HL-60 (cell line): ENCODE measurements around the gene COG2.

ENCODE experiments used
- POLR2AphosphoS5 ChIP-seq: IDR thresholded peaks from 2 replicates; pipeline ENCODE4 v1.6.1; 2012; ENCODE audit warnings: low read depth
- TF ChIP-seq, protein P1 (sequence below): IDR thresholded peaks from one replicate; pipeline ENCODE4 v1.5.1; 2011; ENCODE audit warnings: low read length, control low read depth, inconsistent platforms; ENCODE audit not compliant: insufficient read depth
- TF ChIP-seq, protein P2 (sequence below): IDR thresholded peaks from 2 replicates; pipeline ENCODE4 v1.6.1; 2012; ENCODE audit warnings: low read depth; ENCODE audit not compliant: insufficient replicate concordance

DNA sequence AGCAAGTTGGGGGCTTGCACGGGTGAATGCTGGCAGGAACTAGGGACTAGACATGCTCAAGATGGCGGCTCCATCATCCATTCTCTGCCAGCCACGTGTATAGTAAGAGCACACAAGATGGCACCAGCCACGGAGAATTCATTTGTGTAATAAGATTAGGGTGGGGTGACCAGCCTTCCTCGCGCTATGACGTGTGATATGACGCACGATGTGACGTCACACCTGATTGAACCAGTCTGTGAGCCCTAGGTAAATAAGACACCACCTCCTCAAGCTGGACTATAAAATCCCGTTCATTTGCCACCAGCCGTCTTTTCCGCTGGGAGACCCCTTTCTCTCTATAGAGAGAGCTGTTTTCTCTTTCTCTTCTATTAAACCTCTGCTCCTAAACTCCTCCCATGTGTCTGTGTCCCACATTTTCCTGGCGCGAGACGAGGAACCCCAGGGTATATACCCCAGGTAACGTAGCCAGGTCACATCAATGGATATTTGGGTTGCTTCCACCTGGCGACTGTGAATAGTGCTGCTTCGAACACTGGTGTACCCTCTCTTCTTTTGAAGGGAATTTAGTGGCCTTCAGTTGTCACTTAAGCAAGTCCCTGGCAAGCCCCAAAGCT is 18.1 kb upstream of the COG2 start:
- TF ChIP-seq, protein P1, sequence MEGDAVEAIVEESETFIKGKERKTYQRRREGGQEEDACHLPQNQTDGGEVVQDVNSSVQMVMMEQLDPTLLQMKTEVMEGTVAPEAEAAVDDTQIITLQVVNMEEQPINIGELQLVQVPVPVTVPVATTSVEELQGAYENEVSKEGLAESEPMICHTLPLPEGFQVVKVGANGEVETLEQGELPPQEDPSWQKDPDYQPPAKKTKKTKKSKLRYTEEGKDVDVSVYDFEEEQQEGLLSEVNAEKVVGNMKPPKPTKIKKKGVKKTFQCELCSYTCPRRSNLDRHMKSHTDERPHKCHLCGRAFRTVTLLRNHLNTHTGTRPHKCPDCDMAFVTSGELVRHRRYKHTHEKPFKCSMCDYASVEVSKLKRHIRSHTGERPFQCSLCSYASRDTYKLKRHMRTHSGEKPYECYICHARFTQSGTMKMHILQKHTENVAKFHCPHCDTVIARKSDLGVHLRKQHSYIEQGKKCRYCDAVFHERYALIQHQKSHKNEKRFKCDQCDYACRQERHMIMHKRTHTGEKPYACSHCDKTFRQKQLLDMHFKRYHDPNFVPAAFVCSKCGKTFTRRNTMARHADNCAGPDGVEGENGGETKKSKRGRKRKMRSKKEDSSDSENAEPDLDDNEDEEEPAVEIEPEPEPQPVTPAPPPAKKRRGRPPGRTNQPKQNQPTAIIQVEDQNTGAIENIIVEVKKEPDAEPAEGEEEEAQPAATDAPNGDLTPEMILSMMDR, result no peak
- TF ChIP-seq, protein P2, sequence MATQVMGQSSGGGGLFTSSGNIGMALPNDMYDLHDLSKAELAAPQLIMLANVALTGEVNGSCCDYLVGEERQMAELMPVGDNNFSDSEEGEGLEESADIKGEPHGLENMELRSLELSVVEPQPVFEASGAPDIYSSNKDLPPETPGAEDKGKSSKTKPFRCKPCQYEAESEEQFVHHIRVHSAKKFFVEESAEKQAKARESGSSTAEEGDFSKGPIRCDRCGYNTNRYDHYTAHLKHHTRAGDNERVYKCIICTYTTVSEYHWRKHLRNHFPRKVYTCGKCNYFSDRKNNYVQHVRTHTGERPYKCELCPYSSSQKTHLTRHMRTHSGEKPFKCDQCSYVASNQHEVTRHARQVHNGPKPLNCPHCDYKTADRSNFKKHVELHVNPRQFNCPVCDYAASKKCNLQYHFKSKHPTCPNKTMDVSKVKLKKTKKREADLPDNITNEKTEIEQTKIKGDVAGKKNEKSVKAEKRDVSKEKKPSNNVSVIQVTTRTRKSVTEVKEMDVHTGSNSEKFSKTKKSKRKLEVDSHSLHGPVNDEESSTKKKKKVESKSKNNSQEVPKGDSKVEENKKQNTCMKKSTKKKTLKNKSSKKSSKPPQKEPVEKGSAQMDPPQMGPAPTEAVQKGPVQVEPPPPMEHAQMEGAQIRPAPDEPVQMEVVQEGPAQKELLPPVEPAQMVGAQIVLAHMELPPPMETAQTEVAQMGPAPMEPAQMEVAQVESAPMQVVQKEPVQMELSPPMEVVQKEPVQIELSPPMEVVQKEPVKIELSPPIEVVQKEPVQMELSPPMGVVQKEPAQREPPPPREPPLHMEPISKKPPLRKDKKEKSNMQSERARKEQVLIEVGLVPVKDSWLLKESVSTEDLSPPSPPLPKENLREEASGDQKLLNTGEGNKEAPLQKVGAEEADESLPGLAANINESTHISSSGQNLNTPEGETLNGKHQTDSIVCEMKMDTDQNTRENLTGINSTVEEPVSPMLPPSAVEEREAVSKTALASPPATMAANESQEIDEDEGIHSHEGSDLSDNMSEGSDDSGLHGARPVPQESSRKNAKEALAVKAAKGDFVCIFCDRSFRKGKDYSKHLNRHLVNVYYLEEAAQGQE, result no peak
- TF ChIP-seq POLR2AphosphoS5, result no peak
